Ovary (tissue), 10 donors: Measurements from ENCODE around the gene IL24. TPM values are rescaled to one million over a fixed set of nuclear protein-coding genes. Genes with fewer than 3 reads are reported as not detected.
"Not testable (repeated sequence)": the region's sequence is repeated elsewhere in the genome, so short reads cannot be mapped to it uniquely, and the experiment has no call there.

ENCODE experiments used
- DNase-seq, 5 donors: peaks; one replicate each; pipeline ENCODE4 v3.0.0-alpha.2; 2019 to 2020
- H3K27ac ChIP-seq, 2 donors: fragments of 200-600 bp; one replicate each; pipeline versions ENCODE4 v1.5.1 to v1.8.0; 2019 to 2022
- H3K27me3 ChIP-seq: fragments of 200-600 bp; one replicate; pipeline ENCODE4 v1.8.0; 2022
- H3K36me3 ChIP-seq: fragments of 200-600 bp; sonication (generic); one replicate; pipeline ENCODE4 v1.5.1; 2019
- H3K4me1 ChIP-seq: one replicate; pipeline ENCODE4 v1.8.1; 2013; ENCODE audit warnings: mild to moderate bottlenecking, moderate library complexity; ENCODE audit not compliant: insufficient read depth
- H3K4me3 ChIP-seq: fragments of 200-600 bp; sonication (generic); one replicate; pipeline ENCODE4 v1.5.1; 2017
- H3K9me3 ChIP-seq, 2 donors: fragments of 200-600 bp in 1 of 2; sonication (generic) in 1 of 2; one replicate each; pipeline versions ENCODE4 v1.5.1 to v1.8.1; 2013 to 2019; ENCODE audit warnings: mild to moderate bottlenecking in 1 of 2, moderate library complexity in 1 of 2
- EP300 ChIP-seq: sonication (generic); formaldehyde crosslinking; IDR thresholded peaks from one replicate; pipeline ENCODE4 v1.6.1; 2017; ENCODE audit warnings: antibody characterized with exemption
- POLR2A ChIP-seq: fragments of 450-650 bp; IDR thresholded peaks from one replicate; pipeline ENCODE4 v1.6.1; 2017; ENCODE audit warnings: antibody characterized with exemption, mild to moderate bottlenecking, moderate library complexity
- WGBS, 3 donors: extraction: QIAGEN DNeasy Blood & Tissue Kit in 1 of 3; methylation state at CpG; one replicate each; pipeline versions ENCODE4 v1.1.5 to v1.1.7; 2013 to 2017; 5-methylcytosine and 5-hydroxymethylcytosine counted together
- intact Hi-C, 4 donors: fragments of 100-400 bp; cut with DNase I; formaldehyde crosslinking; loops; one replicate each; pipeline versions ENCODE4 v1.11.0 to v1.15.1; 2022 to 2023
- long read RNA-seq, 3 donors: library from polyadenylated mRNA in 2 of 3; unstranded in 2 of 3; transcript quantifications; one replicate each; pipeline ENCODE4 v2.0.0 and lab custom pipeline, GENCODE V29; 2021 to 2026
- polyA plus RNA-seq, 2 donors: library from polyadenylated mRNA; stranded (reverse); fragments of 200-250 nt in 1 of 2; fragments of 350-450 nt in 1 of 2; fragmentation: Illumina TruSeq in 1 of 2; extraction: RNeasy Lipid Tissue Mini Kit (QIAGEN cat#74804) in 1 of 2; gene quantifications; one replicate each; pipeline ENCODE4 v1.2.3, GENCODE V29; 2013 to 2014
- total RNA-seq, 7 donors: library from RNA; depleted of rRNA in 2 of 7; stranded (reverse); fragments of >200 nt in 2 of 7; fragmentation: NEBNext Ultra II Directional in 3 of 7; extraction: Animal tissue kit (Norgen Biotek cat#: 25700) in 3 of 7; gene quantifications; one replicate each; pipeline versions ENCODE4 v1.1.0 to v1.2.4, GENCODE V29; 2016 to 2023
- TF ChIP-seq, protein P1 (sequence below), 3 donors: fragments of 450-650 bp in 2 of 3; fragments of 200-600 bp in 1 of 3; IDR thresholded peaks; one replicate each; pipeline versions ENCODE4 v1.5.1 to v1.8.0; 2016 to 2022; ENCODE audit warnings: antibody characterized with exemption in 3 of 3, mild to moderate bottlenecking in 1 of 3
- donor health status: DM: no; HTN: no; CAD: no; lungs with moderate emphysema.
- donor health status: DM: no; HTN: no; CAD: no.
- donor health status: Bipolar disorder and iron deficiency.
- donor health status: DM: yes; HTN: yes; CAD: no.
- donor health status: DM: no; HTN: no; CAD: no.
- donor health status: DM: yes; HTN: yes; CAD: no.

The IL24 gene
- 1 to 10 TPM in 1 of 7 donors, under 1 TPM in 1, not detected in 5; 0.72 to 1.8 TPM for total RNA-seq
- polyA plus RNA-seq = under 1 TPM in 1 of 2 donors, not detected in 1; 0.10 TPM
- long read RNA-seq, donor 1 = 0 reads
- long read RNA-seq, donor 2 = 0 reads
- long read RNA-seq, donor 3 = 0 reads

DNA sequence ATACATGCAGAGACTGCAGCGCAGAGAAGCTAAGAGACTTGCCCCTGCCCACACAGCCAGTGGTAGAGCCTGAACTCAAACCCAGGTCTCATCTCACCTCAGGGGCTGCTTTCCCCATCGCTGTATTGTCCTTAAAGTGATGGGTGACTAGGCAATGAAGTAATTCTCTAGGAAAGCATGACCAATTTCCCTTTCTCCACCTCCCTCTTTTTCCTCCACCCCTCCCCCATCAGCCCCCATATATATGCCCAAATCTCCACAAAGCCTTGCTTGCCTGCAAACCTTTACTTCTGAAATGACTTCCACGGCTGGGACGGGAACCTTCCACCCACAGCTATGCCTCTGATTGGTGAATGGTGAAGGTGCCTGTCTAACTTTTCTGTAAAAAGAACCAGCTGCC is at the start of gene IL24:
TSS of gene IL24 (plus strand) at position 269 of the 400 bp plus-strand sequence. CDS start 390 bp downstream, outside the sequence.
- 75 to 87% (median 81%) methylated on average over 4 of the region's 4 CpGs for WGBS, 3 donors

DNA sequence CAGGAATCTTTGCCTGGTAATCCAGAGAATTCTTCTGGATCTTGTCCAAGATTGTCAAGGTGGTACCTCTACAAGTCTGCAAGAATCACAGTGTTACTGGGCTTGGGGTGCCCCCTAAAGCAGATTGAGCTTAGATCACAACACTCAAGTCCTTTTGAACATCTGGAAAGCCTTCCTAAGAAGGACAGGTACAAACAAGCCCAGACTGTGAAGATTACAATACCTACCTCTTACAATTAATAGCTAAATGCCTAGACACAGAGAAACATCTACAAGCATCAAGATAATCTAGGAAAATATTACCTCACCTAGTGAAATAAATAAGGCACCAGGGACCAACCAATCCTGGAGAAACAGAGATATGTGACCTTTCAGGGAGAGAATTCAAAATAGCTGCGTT is 49.3 kb upstream of the IL24 start:
- no peak for DNase-seq
- WGBS, 3 donors = 84 to 98% (median 93%) methylated on average over 1 of the region's 1 CpG
- intact Hi-C loops = no loop called here
- Histone ChIP-seq H3K9me3 (no peaks in the 10 kb centered on the region), H3K27ac (no peak overlapping the region), H3K4me3 (no peak overlapping the region), H3K4me1 (no peaks in the 10 kb centered on the region), H3K27me3 (no peaks in the 10 kb centered on the region), H3K36me3 (no peaks in the 10 kb centered on the region)
- TF ChIP-seq EP300 (no peak), POLR2A (no peak)
- TF ChIP-seq, protein P1, sequence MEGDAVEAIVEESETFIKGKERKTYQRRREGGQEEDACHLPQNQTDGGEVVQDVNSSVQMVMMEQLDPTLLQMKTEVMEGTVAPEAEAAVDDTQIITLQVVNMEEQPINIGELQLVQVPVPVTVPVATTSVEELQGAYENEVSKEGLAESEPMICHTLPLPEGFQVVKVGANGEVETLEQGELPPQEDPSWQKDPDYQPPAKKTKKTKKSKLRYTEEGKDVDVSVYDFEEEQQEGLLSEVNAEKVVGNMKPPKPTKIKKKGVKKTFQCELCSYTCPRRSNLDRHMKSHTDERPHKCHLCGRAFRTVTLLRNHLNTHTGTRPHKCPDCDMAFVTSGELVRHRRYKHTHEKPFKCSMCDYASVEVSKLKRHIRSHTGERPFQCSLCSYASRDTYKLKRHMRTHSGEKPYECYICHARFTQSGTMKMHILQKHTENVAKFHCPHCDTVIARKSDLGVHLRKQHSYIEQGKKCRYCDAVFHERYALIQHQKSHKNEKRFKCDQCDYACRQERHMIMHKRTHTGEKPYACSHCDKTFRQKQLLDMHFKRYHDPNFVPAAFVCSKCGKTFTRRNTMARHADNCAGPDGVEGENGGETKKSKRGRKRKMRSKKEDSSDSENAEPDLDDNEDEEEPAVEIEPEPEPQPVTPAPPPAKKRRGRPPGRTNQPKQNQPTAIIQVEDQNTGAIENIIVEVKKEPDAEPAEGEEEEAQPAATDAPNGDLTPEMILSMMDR (IDR thresholded peaks at IDR 0.05) = no peak

More for the DNA sequence above, at the start of gene IL24:
- Histone ChIP-seq H3K4me3 (no peak within 1 kb of the TSS), H3K4me1 (peaks cover 8% of the 10 kb centered on the region), H3K27me3 (no peaks in the 10 kb centered on the region), H3K27ac (no peak within 1 kb of the TSS), H3K36me3 (no peaks in the 10 kb centered on the region), H3K9me3 (no peaks in the 10 kb centered on the region)
- TF ChIP-seq POLR2A (no peak), EP300 (no peak)
- TF ChIP-seq, protein P1 (IDR thresholded peaks at IDR 0.05) = no peak
- intact Hi-C loops = no loop called here
- no peak for DNase-seq

GRCh38 chr1:206850401-206850800 is 46.8 kb upstream of the IL24 start:
- no peaks in the 10 kb centered on the region for H3K9me3 ChIP-seq
- no peak overlapping the region for H3K4me3 ChIP-seq
- TF ChIP-seq POLR2A (no peak), EP300 (no peak)
- TF ChIP-seq, protein P1 (IDR thresholded peaks at IDR 0.05) = no peak
- no peak for DNase-seq
- no peak overlapping the region for H3K27ac ChIP-seq
- intact Hi-C loops = no loop called here
- no peaks in the 10 kb centered on the region for H3K27me3 ChIP-seq
- 27 to 47% (median 30%) methylated on average over 2 of the region's 2 CpGs for WGBS, 3 donors
- H3K4me1 ChIP-seq = no peaks in the 10 kb centered on the region
- no peaks in the 10 kb centered on the region for H3K36me3 ChIP-seq

GRCh38 chr1:206851341-206852010 is 45.8 kb upstream of the IL24 start:
- Histone ChIP-seq H3K4me1 (no peaks in the 10 kb centered on the region), H3K36me3 (no peaks in the 10 kb centered on the region), H3K27me3 (no peaks in the 10 kb centered on the region), H3K4me3 (no peak overlapping the region), H3K9me3 (no peaks in the 10 kb centered on the region), H3K27ac (no peak overlapping the region)
- no peak for DNase-seq
- intact Hi-C loops = no loop called here
- TF ChIP-seq, protein P1 (IDR thresholded peaks at IDR 0.05) = no peak
- no peak for TF ChIP-seq POLR2A
- no peak for TF ChIP-seq EP300
- 54 to 64% (median 56%) methylated on average over 5 of the region's 5 CpGs for WGBS, 3 donors

GRCh38 chr1:206852662-206853061 is 44.6 kb upstream of the IL24 start:
- H3K27me3 ChIP-seq, H3K9me3 ChIP-seq, H3K4me3 ChIP-seq, intact Hi-C loops, H3K36me3 ChIP-seq, H3K27ac ChIP-seq, DNase-seq, H3K4me1 ChIP-seq: not testable (repeated sequence)
- 96 to 97% (median 96%) methylated on average over 2 of the region's 2 CpGs for WGBS, 3 donors

DNA sequence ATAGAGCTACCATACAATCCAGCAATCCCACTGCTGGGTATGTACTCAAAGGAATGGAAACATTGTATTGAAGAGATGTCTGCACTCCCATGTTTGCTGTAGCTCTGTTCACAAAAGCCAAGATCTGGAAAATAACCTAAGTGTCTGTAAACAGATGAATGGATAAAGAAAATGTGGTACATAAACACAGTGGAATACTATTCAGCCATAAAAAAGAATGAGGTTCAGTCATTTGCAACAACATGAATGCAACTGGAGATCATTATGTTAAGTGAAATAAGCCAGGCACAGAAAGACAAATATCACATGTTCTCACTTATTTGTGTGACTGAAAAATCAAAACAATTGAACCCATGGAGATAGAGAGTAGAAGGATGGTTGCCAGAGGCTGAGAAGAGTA is 43.5 kb upstream of the IL24 start:
- intact Hi-C loops, H3K27me3 ChIP-seq, H3K27ac ChIP-seq, H3K9me3 ChIP-seq, H3K4me3 ChIP-seq, H3K36me3 ChIP-seq, DNase-seq, H3K4me1 ChIP-seq: not testable (repeated sequence)
